HepG2 (cell line): ENCODE data around the gene THSD8. TPM values are rescaled to one million over a fixed set of nuclear protein-coding genes. Genes with fewer than 3 reads are reported as not detected.
A peak's percentile ranks its signal among the peaks of the same experiment; 100 is the strongest.

Source experiments
- HOXA5 ChIP-seq: sonication (generic); formaldehyde crosslinking; IDR thresholded peaks from 2 replicates; pipeline ENCODE4 v1.4.0; 2020; ENCODE audit warnings: missing genetic modification reagents
- KMT2A ChIP-seq: sonication (generic); formaldehyde crosslinking; IDR thresholded peaks from 2 replicates; pipeline ENCODE4 v1.4.0; 2020; ENCODE audit warnings: missing genetic modification reagents
- NR3C1 ChIP-seq: sonication (generic); formaldehyde crosslinking; IDR thresholded peaks from 2 replicates; pipeline ENCODE4 v1.4.0; 2020; ENCODE audit warnings: missing genetic modification reagents
- PHF5A ChIP-seq: IDR thresholded peaks from one replicate; pipeline ENCODE4 v1.6.1; 2018; ENCODE audit warnings: low read depth, missing genetic modification reagents; ENCODE audit not compliant: unreplicated experiment
- POLR2AphosphoS5 ChIP-seq: IDR thresholded peaks from 2 replicates; pipeline ENCODE4 v1.6.1; 2012; ENCODE audit warnings: low read depth, low read length
- RBM22 ChIP-seq: fragments of 200-400 bp; formaldehyde crosslinking; optimal IDR thresholded peaks from 2 replicates; pipeline ENCODE3; 2017; ENCODE audit warnings: mild to moderate bottlenecking, low read length, moderate library complexity
- SP4 ChIP-seq: sonication (generic); formaldehyde crosslinking; IDR thresholded peaks from 2 replicates; pipeline ENCODE4 v1.8.1; 2023; ENCODE audit warnings: mild to moderate bottlenecking, missing genetic modification reagents
- XRCC5 ChIP-seq: fragments of 200-400 bp; formaldehyde crosslinking; optimal IDR thresholded peaks from 2 replicates; pipeline ENCODE3; 2017; ENCODE audit warnings: mild to moderate bottlenecking, low read length
- ZFP82 ChIP-seq: sonication (generic); formaldehyde crosslinking; IDR thresholded peaks from 2 replicates; pipeline ENCODE4 v1.5.1; 2020; ENCODE audit warnings: mild to moderate bottlenecking, missing genetic modification reagents, borderline replicate concordance
- ZNF501 ChIP-seq: sonication (generic); formaldehyde crosslinking; IDR thresholded peaks from 2 replicates; pipeline ENCODE4 v1.5.1; 2020; ENCODE audit warnings: mild to moderate bottlenecking, moderate library complexity, missing genetic modification reagents
- ZNF547 ChIP-seq: sonication (generic); formaldehyde crosslinking; IDR thresholded peaks from 2 replicates; pipeline ENCODE4 v1.5.1; 2020; ENCODE audit warnings: mild to moderate bottlenecking, missing genetic modification reagents
- ZNF552 ChIP-seq: sonication (generic); formaldehyde crosslinking; IDR thresholded peaks from 2 replicates; pipeline ENCODE4 v1.9.0; 2022; ENCODE audit warnings: missing genetic modification reagents, mild to moderate bottlenecking, borderline replicate concordance
- ZNF766 ChIP-seq: sonication (generic); formaldehyde crosslinking; IDR thresholded peaks from 2 replicates; pipeline ENCODE4 v1.5.0; 2020; ENCODE audit warnings: missing genetic modification reagents, borderline replicate concordance
- ZNF788 ChIP-seq: sonication (generic); formaldehyde crosslinking; IDR thresholded peaks from 2 replicates; pipeline ENCODE4 v1.5.0; 2020; ENCODE audit warnings: mild to moderate bottlenecking, missing genetic modification reagents, borderline replicate concordance
- polyA plus RNA-seq, 8 experiments: library from polyadenylated mRNA; depleted of rRNA in 3 of 8; stranded (reverse) in 7 of 8; unstranded in 1 of 8; fragments of >200 nt; fragmentation: Illumina TruSeq in 4 of 8; extraction: Trizol in 4 of 8; gene quantifications; 2 replicates each; pipeline versions ENCODE4 v1.2.1 to v1.2.3, GENCODE V29; 2011 to 2016; ENCODE audit warnings: low read depth in 4 of 8, missing spikeins in 1 of 8, mixed read lengths in 1 of 8; ENCODE audit not compliant: insufficient read depth in 1 of 8
- total RNA-seq, 5 experiments: library from RNA; depleted of rRNA; stranded (reverse); fragments of >200 nt; fragmentation: Illumina TruSeq; extraction: Trizol; gene quantifications; 2 replicates each; pipeline ENCODE4 v1.2.3, GENCODE V29; 2016; ENCODE audit warnings: low read depth in 1 of 5
- TF ChIP-seq, protein P1 (sequence below): sonication (generic); formaldehyde crosslinking; conservative IDR thresholded peaks from 2 replicates; pipeline ENCODE4 v1.8.0; 2022; ENCODE audit warnings: low read depth, missing genetic modification reagents
- TF ChIP-seq, protein P2 (sequence below): sonication (generic); formaldehyde crosslinking; IDR thresholded peaks from 2 replicates; pipeline ENCODE4 v1.8.0; 2022; ENCODE audit warnings: mild to moderate bottlenecking, missing genetic modification reagents; ENCODE audit not compliant: insufficient replicate concordance
- TF ChIP-seq, protein P3 (sequence below): IDR thresholded peaks from 2 replicates; pipeline ENCODE4 v1.6.1; 2016; ENCODE audit warnings: low read depth, missing genetic modification reagents, missing compliant biosample characterization
- TF ChIP-seq, protein P4 (sequence below): IDR thresholded peaks from 2 replicates; pipeline ENCODE4 v1.6.1; 2016; ENCODE audit warnings: low read depth

The THSD8 gene
- total and polyA plus RNA-seq, 2 of the 13 experiments (the other 11 are each of a cell fraction or from before 2014, with no cell fraction given): 4.8 to 14.9 TPM

DNA sequence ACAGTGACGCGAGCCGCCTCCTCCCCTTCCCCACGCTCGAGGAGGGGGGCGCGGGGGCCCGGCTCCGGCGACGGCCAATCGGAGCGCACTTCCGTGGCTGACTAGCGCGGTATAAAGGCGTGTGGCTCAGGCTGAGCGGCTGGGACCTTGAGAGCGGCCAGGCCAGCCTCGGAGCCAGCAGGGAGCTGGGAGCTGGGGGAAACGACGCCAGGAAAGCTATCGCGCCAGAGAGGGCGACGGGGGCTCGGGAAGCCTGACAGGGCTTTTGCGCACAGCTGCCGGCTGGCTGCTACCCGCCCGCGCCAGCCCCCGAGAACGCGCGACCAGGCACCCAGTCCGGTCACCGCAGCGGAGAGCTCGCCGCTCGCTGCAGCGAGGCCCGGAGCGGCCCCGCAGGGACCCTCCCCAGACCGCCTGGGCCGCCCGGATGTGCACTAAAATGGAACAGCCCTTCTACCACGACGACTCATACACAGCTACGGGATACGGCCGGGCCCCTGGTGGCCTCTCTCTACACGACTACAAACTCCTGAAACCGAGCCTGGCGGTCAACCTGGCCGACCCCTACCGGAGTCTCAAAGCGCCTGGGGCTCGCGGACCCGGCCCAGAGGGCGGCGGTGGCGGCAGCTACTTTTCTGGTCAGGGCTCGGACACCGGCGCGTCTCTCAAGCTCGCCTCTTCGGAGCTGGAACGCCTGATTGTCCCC, 10.4 kb upstream of the THSD8 start, which contains the start of gene JUNB (continued):
- TF ChIP-seq, protein P1, sequence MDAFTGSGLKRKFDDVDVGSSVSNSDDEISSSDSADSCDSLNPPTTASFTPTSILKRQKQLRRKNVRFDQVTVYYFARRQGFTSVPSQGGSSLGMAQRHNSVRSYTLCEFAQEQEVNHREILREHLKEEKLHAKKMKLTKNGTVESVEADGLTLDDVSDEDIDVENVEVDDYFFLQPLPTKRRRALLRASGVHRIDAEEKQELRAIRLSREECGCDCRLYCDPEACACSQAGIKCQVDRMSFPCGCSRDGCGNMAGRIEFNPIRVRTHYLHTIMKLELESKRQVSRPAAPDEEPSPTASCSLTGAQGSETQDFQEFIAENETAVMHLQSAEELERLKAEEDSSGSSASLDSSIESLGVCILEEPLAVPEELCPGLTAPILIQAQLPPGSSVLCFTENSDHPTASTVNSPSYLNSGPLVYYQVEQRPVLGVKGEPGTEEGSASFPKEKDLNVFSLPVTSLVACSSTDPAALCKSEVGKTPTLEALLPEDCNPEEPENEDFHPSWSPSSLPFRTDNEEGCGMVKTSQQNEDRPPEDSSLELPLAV (CRISPR knock-in tag): no peak
- TF ChIP-seq PHF5A: no peak
- peak; percentile 70 for TF ChIP-seq RBM22
- TF ChIP-seq SP4 (CRISPR knock-in tag): peak; percentile 81; the same call in 1 of the 2 replicates
- no peak for TF ChIP-seq NR3C1 (CRISPR knock-in tag)
- TF ChIP-seq HOXA5 (CRISPR knock-in tag): peak; percentile 93
- TF ChIP-seq ZFP82 (CRISPR knock-in tag): no peak; the same call in 1 of the 2 replicates
- peak; percentile 87 for TF ChIP-seq ZNF501 (CRISPR knock-in tag)
- TF ChIP-seq XRCC5: peak; percentile 47
- TF ChIP-seq, protein P2, sequence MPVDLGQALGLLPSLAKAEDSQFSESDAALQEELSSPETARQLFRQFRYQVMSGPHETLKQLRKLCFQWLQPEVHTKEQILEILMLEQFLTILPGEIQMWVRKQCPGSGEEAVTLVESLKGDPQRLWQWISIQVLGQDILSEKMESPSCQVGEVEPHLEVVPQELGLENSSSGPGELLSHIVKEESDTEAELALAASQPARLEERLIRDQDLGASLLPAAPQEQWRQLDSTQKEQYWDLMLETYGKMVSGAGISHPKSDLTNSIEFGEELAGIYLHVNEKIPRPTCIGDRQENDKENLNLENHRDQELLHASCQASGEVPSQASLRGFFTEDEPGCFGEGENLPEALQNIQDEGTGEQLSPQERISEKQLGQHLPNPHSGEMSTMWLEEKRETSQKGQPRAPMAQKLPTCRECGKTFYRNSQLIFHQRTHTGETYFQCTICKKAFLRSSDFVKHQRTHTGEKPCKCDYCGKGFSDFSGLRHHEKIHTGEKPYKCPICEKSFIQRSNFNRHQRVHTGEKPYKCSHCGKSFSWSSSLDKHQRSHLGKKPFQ: no peak
- TF ChIP-seq ZNF766 (CRISPR knock-in tag): peak; percentile 68; the same call in 1 of the 2 replicates
- peak; percentile 88; the same call in 1 of the 2 replicates for TF ChIP-seq ZNF788 (CRISPR knock-in tag)
- TF ChIP-seq, protein P3, sequence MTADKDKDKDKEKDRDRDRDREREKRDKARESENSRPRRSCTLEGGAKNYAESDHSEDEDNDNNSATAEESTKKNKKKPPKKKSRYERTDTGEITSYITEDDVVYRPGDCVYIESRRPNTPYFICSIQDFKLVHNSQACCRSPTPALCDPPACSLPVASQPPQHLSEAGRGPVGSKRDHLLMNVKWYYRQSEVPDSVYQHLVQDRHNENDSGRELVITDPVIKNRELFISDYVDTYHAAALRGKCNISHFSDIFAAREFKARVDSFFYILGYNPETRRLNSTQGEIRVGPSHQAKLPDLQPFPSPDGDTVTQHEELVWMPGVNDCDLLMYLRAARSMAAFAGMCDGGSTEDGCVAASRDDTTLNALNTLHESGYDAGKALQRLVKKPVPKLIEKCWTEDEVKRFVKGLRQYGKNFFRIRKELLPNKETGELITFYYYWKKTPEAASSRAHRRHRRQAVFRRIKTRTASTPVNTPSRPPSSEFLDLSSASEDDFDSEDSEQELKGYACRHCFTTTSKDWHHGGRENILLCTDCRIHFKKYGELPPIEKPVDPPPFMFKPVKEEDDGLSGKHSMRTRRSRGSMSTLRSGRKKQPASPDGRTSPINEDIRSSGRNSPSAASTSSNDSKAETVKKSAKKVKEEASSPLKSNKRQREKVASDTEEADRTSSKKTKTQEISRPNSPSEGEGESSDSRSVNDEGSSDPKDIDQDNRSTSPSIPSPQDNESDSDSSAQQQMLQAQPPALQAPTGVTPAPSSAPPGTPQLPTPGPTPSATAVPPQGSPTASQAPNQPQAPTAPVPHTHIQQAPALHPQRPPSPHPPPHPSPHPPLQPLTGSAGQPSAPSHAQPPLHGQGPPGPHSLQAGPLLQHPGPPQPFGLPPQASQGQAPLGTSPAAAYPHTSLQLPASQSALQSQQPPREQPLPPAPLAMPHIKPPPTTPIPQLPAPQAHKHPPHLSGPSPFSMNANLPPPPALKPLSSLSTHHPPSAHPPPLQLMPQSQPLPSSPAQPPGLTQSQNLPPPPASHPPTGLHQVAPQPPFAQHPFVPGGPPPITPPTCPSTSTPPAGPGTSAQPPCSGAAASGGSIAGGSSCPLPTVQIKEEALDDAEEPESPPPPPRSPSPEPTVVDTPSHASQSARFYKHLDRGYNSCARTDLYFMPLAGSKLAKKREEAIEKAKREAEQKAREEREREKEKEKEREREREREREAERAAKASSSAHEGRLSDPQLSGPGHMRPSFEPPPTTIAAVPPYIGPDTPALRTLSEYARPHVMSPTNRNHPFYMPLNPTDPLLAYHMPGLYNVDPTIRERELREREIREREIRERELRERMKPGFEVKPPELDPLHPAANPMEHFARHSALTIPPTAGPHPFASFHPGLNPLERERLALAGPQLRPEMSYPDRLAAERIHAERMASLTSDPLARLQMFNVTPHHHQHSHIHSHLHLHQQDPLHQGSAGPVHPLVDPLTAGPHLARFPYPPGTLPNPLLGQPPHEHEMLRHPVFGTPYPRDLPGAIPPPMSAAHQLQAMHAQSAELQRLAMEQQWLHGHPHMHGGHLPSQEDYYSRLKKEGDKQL (CRISPR knock-in tag): peak; percentile 82; the same call in 1 of the 2 replicates
- TF ChIP-seq, protein P4, sequence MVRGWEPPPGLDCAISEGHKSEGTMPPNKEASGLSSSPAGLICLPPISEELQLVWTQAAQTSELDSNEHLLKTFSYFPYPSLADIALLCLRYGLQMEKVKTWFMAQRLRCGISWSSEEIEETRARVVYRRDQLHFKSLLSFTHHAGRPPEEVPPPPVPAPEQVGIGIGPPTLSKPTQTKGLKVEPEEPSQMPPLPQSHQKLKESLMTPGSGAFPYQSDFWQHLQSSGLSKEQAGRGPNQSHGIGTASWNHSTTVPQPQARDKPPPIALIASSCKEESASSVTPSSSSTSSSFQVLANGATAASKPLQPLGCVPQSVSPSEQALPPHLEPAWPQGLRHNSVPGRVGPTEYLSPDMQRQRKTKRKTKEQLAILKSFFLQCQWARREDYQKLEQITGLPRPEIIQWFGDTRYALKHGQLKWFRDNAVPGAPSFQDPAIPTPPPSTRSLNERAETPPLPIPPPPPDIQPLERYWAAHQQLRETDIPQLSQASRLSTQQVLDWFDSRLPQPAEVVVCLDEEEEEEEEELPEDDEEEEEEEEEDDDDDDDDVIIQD (CRISPR knock-in tag): no peak
- TF ChIP-seq ZNF547 (CRISPR knock-in tag): 0 out of 2 replicates have a peak, but pooled peaks have one; percentile 66
- peak; percentile 50 for TF ChIP-seq KMT2A (CRISPR knock-in tag)
- peak; percentile 100 for TF ChIP-seq POLR2AphosphoS5
- TF ChIP-seq ZNF552: peak; percentile 90; the same call in 1 of the 2 replicates
